ENCODE data around the gene RILPL2.
"Not testable (repeated sequence)": the region's sequence is repeated elsewhere in the genome, so short reads cannot be mapped to it uniquely, and the experiment has no call there.

The RILPL2 gene

GRCh38 chr12:123379391-123379790 lies 57.1 kb downstream of the RILPL2 start:
- no peak for DNase-seq

GRCh38 chr12:123372415-123372814 lies 64.1 kb downstream of the RILPL2 start:
- not testable (repeated sequence) for DNase-seq

GRCh38 chr12:123371667-123372368 lies 64.7 kb downstream of the RILPL2 start:
- DNase-seq = not testable (repeated sequence)

DNA sequence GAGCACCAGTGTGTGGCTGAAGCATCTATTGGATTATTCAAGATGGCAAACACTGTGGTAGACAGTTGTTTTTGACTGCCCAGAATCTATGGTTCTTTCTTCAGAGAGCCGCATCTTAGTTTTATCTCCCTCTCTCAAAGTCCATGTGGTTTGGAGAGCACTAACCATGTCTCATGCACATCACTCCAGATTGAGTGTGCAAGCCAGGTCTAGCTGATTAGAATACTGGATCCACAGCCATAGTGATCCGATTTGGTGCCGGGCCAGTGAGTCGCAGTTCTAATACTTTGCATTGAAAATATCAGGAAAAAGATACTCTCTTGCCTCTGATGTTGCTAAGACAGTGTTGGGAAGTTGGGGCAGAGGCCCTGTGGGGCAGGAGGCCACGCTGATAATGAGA lies 67.3 kb downstream of the RILPL2 start:
- DNase-seq = no peak

DNA sequence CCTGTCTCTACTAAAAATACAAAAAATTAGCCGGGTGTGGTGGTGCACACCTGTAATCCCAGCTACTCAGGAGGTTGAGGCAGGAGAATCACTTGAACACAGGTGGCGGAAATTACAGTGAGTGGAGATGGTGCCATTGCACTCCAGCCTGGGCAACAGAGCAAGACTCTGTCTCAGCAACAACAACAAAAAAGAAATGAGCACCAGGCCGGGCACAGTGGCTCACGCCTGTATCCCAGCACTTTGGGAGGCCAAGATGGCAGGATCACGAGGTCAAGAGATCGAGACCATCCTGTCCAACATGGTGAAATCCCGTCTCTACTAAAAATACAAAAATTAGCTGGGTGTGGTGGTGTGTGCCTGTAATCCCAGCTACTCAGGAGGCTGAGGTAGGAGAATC lies 68.1 kb downstream of the RILPL2 start:
- not testable (repeated sequence) for DNase-seq

DNA sequence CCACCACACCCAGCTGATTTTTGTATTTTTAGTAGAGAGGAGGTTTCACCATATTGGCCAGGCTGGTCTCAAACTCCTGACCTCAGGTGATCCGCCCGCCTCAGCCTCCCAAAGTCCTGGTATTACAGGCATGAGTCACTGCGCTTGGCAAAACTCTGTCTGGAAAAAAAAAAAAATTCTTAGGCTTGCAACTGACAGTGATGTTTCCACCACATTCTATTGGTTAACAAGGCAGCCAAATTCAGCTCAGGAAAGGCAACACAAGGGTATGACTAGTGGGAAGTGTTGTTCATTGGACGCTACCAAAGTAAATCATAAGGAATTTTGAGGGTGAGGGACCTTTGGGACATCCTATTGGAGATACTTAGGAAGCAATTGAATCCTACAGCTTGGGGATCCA lies 69.0 kb downstream of the RILPL2 start:
- no peak for DNase-seq
